Measurements from ENCODE around the gene TAS2R40. TPM values are rescaled to one million over a fixed set of nuclear protein-coding genes. Genes with fewer than 3 reads are reported as not detected.

The TAS2R40 gene
- total and polyA plus RNA-seq, 10 of the 15 experiments (the other 5 are each of a cell fraction or from before 2014, with no cell fraction given) = not detected

- TF ChIP-seq ELK1 (IDR thresholded peaks at IDR 0.05; ENCODE audit: low read depth, low read length) (peak; percentile 39; the same call in 1 of the 2 replicates), MLLT1 (IDR thresholded peaks at IDR 0.05) (no peak), HSF1 (IDR thresholded peaks at IDR 0.05; ENCODE audit: low read depth, low read length) (no peak), FOS (IDR thresholded peaks at IDR 0.05; ENCODE audit: borderline replicate concordance, extremely low read depth, insufficient read length) (no peak), MEF2A (IDR thresholded peaks at IDR 0.05; ENCODE audit: insufficient read depth, low read depth, low read length) (no peak), NBN (IDR thresholded peaks at IDR 0.05) (0 out of 2 replicates have a peak, but pooled peaks have one; percentile 57), PKNOX1 (IDR thresholded peaks at IDR 0.05) (no peak), TBL1XR1 (IDR thresholded peaks at IDR 0.05; ENCODE audit: low read depth, low read length) (no peak), ATF2 (IDR thresholded peaks at IDR 0.05; ENCODE audit: low read length) (no peak), CTCF (IDR thresholded peaks at IDR 0.05 in 2 of 3, conservative IDR thresholded peaks at IDR 0.05 in 1 of 3; ENCODE audit: control insufficient read depth in 2 of 3, extremely low read depth in 1 of 3, insufficient read depth in 1 of 3, low read depth in 3 of 3, low read length in 3 of 3) (no peak), ZNF274 (IDR thresholded peaks at IDR 0.05; ENCODE audit: insufficient read depth, insufficient read length) (no peak), EGR1 (IDR thresholded peaks at IDR 0.05; ENCODE audit: borderline replicate concordance in 1 of 2, low read depth in 2 of 2, low read length in 2 of 2) (0 out of 3 replicates have a peak, but pooled peaks of 1 of the 2 experiments have one; percentile 18), YY1 (IDR thresholded peaks at IDR 0.05; ENCODE audit: low read depth, low read length) (peak; percentile 40; the same call in 1 of the 2 replicates), USF2 (IDR thresholded peaks at IDR 0.05; ENCODE audit: borderline replicate concordance, low read depth, low read length) (no peak), ZSCAN29 (IDR thresholded peaks at IDR 0.05) (no peak), SMARCA5 (IDR thresholded peaks at IDR 0.05) (0 out of 2 replicates have a peak, but pooled peaks have one; percentile 58), SIN3A (IDR thresholded peaks at IDR 0.05; ENCODE audit: low read depth, low read length) (peak; percentile 55; the same call in 1 of the 2 replicates), POU2F2 (IDR thresholded peaks at IDR 0.05; ENCODE audit: borderline replicate concordance, low read depth, low read length) (0 out of 3 replicates have a peak, but pooled peaks have one; percentile 23)
Measured at GRCh38 chr7:143263266-143264195, 41.7 kb downstream of the TAS2R40 start, which contains the start of gene GSTK1 (continued).
